ENCODE results near the gene ATP1A1.
A peak's percentile ranks its signal among the peaks of the same experiment; 100 is the strongest.

Gene ATP1A1

DNA sequence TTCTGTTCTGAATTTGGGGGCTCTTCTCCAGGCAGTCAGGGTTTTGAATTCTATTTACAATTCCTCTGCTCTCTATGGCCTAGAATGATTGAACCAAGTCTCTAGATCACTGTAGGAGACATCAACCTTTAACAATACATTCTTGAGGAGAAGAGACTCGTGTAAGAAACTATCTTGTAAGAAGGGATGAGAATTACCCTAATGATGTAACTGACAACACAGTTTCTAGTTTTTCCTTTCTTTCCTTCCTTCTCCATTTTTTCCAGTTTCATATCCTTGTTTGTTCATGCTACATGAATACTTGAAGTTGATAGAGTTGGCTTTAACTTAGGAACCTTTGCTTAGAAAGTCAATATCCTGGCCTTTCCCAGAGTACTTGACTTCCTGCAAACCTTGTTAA is 1.3 kb upstream of the ATP1A1 start:
- DNase-seq (ENCODE audit: low read depth in 2 of 2): no peak

DNA sequence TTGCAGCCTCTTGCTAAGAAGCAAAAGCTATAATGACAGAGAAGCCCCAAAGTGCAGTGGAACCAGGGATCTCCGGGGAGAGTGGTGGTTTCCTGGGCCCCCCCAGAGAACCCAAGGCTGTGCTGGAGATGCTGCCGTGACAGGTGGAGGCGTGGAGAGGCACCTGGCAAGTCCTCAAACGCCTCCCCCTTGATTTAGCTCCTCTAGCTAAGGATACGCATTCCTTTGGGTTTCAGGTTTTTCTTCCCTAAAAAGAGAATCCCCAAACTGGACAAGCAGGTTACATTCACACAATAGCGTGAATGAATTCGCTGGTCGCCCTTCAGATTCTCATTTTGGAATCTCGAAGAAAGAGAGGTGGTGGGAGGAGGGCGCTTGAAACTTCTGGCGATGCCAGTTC is 853 bp upstream of the ATP1A1 start:
- DNase-seq (ENCODE audit: low read depth in 2 of 2): no peak

DNA sequence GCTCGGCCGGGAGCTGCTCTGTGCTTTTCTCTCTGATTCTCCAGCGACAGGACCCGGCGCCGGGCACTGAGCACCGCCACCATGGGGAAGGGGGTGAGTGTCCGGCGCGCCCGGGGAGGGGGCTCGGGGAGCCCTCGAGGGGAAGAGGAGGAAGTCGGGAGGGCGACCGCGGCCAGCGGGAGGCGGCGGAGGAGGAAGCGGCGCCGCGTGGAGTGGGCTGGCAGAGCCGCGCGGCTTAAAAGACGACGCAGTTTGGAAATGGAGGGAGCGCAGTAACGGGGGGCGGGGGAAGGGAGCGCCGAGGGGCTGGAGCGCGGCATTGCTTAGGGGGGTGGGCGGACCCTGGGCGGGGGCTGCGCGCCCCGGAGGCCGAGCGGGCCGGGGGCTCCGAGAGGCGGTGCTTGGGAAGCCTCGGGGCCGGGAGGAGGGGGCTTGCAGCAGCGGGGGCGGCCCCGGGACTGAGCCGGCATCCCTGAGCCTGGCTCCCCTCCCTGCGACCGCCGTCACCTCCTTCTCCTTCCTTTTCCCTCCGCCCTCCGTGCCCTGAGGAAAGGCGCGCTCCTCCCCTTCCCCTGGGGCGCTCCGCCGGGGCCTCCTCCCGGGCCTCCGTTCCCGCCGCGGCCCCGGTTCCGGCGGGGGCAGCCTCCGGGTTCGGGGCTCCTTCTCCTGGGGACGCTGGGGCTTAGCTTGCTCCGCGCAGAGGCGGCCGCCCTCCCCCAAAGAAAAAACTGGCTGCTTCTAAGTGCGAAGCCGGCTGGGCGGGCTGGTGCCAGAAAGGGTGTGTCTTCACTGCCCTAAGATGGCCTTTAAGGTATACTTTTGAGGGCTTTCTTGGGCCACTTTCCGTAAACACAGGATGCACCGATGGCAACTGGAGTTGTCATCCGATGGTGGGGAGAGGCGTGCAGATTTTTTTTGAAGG is 648 bp downstream of the ATP1A1 start:
- DNase-seq (ENCODE audit: low read depth in 2 of 2): peak in 1 of 2 donors; percentile 38

GRCh38 chr1:116374353-116375147 is 1.5 kb downstream of the ATP1A1 start:
- no peak for DNase-seq (ENCODE audit: low read depth in 2 of 2)

GRCh38 chr1:116375148-116375886 is 2.3 kb downstream of the ATP1A1 start:
- no peak for DNase-seq (ENCODE audit: low read depth in 2 of 2)

DNA sequence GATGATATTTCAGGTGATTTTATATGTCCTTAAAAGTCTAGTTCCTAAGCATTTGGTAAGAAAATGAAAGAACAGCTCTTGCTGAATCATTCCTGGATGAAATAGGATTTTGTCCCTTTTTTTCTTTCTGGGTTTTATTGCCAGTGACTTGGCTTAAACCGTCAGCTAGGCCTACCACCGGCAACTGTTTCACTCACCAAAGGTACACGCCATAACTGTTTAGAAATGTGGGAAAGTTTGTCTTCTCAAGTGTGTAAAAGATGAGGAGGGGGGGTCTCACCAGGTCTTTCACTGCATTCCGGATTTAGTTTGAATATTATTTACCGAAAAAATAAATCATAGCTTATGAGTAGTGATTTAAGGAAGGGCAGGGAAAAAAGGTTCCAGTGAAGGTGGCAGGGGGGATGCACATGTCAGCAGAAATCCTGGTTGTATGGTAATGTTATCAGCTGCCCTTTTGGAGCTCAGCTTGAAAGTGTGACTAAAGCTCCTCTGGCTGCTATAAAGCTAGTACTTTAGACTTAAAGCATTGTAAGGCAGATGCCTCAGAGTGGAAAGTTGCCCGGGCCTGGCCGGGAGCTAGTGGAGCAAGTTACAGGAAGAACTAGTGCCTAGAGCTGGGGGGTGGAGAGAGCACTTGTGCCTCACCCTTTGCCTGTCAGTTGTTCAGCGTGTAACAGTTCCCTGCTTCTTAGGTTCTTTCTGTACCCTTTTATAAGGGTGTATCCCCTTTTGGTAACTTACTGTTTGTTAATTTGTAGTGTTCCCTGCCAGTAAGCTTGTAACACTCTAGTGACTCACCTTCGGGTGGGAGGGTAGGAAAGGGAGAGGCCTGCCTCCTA is 3.1 kb downstream of the ATP1A1 start:
- DNase-seq (ENCODE audit: low read depth in 2 of 2): no peak

DNA sequence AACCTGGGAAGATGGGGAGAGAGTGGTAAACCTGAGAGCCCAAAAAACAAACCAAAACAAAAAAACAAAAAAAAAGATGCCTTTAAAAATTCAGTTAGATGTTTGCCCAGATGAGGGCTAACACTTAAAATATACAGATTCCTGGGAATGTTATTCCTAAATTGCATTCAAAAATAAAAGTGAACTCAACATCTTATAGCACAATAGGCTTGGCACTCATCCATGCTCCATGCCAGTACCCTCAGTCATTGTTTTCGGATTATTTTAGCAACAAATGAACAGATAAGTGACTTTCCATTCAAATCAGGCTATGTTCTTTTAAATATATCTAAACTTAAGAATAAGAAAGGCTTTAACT is 3.7 kb downstream of the ATP1A1 start:
- no peak for DNase-seq (ENCODE audit: low read depth in 2 of 2)

DNA sequence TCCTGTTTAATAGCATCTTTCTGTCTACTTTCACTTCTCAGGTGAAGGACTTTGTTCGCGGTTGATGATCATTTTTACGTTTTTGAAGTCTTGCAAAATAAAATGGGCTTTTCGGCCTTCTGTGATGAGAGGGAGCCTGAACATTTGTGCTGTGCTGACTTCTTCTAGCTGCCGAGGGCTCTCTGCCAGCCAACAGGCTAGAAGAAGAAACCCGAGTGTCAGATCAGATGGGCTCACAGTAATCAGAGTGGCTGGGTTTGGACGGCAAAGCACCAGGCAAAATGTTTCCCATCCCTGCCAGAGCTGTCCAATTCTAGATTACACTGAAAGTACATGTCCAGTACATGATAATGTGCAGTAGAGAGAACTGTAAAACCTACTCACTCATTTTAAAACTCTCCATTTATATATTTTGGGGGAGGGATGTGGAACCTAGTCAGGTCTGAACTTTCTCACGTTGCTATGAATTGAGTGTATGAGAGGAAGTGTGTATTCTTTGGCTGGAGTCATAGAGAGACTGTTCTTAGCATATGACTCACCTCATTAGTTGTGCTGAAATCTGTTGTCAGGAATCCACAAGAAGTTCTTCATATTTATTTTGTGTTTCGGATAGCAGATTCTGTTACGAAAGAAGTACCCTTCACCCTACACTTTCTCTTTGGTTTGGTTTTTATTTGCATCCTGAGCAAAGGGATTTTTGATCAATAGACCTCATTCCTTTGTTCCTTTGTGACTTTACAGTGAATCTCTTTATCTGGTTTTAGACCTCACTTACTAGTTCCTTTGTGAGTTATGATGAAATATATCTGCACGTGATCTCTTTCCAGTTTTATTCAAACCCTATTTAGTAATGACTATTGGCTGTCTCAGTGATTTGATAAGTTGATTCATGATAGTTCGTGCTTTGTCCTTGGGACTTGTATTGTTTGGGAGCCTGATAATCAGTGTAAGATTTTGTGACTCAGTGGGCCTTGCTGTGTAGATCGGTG is 4.8 kb downstream of the ATP1A1 start:
- no peak for DNase-seq (ENCODE audit: low read depth in 2 of 2)

- DNase-seq (ENCODE audit: low read depth in 2 of 2): no peak
These were observed 6.1 kb downstream of the ATP1A1 start for GRCh38 chr1:116379057-116379630.

DNA sequence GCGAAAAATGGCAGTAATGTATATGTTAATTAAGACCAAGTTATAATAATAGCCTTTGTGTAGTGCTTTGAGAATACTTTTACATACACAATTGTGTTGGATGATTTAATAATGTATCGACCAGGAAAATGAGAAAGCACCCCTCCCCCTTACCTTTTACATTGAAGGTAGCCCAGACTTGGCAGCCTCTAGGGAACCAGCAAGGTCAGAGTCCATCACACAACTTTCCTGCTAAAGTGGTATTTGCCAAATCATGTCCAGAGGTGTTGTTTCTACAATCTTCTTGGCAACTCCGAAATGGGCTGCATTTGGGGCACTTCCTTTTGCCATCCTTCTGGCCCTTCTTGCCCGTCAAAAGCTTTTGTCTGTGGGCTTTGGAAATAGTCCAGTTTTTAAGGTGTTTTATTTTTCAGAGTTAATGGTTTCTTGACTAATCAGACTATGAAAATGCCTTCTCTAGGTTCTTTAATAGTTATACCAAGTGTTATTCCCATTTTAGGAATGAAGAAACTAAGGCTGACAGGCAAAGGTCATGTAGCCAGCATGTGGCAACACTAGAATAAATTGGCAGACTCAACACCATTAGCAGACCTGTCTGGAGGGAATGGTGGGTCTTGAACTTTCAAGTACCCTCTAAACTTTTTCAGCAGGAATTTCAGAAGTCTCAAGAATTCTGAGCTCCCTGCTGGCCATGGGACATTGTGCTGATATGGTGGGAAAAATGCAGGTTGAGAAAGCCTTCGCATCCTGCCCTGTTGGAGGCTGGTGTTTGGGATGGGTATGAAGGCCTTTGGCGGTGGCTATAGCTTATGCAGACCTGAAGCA is 6.8 kb downstream of the ATP1A1 start:
- no peak for DNase-seq (ENCODE audit: low read depth in 2 of 2)

GRCh38 chr1:116380499-116381242 is 7.6 kb downstream of the ATP1A1 start:
- no peak for DNase-seq (ENCODE audit: low read depth in 2 of 2)

DNA sequence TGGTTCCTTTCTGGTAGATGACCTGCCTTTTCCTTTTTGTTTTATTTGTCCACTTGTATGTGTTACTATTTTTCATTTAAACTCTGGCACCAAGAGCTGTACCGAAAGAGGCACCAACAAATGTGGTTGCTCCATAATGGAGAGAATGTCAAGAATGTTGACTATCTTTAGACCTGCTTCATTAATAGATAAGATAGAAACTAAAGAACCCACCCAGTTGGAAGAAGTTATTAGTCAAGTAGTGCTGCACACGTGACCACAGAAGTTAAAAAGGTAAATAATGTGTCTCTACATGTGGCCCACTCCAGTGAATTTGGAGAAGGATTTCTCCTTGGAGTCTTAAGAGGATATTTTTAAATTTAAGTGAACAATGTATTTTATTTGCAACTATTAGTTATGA is 9.3 kb downstream of the ATP1A1 start:
- no peak for DNase-seq (ENCODE audit: low read depth in 2 of 2)

DNA sequence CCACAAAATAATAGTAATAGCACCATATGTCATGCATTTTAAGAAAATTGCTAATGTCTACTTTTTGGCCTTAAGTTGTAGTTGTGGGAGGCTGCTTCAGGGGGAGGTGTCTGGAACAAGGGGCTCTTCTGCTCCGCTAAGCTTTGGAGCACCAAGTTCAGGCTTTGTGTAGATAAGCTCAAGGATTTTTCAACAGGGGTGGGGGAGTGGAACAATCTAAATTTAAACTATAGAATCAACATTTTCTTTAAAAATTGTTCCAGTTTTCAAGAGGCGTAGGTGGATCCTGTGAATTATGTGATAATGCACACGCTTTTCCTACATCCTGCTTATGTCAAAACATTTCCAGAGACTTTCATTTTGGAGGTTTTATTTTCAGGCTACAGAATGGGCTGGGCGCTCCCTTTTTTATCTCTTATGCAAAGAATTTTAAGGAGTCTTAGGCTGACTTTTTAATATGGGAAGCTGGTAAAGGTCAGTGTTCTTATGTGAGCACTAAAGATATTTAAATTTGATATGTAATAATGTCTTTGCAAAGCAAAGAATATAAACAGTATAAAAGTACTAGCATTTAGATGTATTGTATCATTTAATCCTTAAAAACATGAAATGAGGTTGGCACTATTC is 9.9 kb downstream of the ATP1A1 start:
- no peak for DNase-seq (ENCODE audit: low read depth in 2 of 2)

- no peak for DNase-seq (ENCODE audit: low read depth in 2 of 2)
These were observed 13.0 kb downstream of the ATP1A1 start for GRCh38 chr1:116386042-116386441.

GRCh38 chr1:116387551-116387950 is 14.5 kb downstream of the ATP1A1 start:
- DNase-seq (ENCODE audit: low read depth in 2 of 2): no peak

- no peak for DNase-seq (ENCODE audit: low read depth in 2 of 2)
These were observed 15.1 kb downstream of the ATP1A1 start for GRCh38 chr1:116388122-116388521.

DNA sequence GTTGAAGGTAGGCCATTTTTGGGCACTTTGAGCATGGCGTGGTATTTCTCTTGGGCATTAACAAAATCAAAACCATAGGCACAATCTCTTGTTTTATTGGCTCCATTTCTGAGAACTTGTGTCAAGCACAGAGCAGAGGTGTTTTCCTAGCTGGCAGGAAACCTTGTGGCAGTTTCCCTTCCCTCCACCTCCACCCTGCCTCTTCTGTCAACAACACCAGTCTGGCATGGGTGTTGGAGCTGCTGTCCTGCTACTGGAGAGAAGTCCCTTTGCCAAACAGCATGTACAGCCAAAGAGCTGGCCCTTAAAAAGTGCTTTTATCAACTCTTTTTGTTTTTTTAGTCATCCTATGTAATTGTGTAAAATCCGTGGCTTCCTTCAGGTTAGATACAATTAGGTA is 16.0 kb downstream of the ATP1A1 start:
- no peak for DNase-seq (ENCODE audit: low read depth in 2 of 2)

- DNase-seq (ENCODE audit: low read depth in 2 of 2): no peak
These were observed 16.6 kb downstream of the ATP1A1 start for GRCh38 chr1:116389686-116390085.
